SK-N-SH treated with all-trans-retinoic acid at 6 μM for 48 hours (cell line): ENCODE measurements around the gene WDFY2.

Experiments
- ARNTL ChIP-seq: fragments of 450-650 bp; formaldehyde crosslinking; IDR thresholded peaks from 2 replicates; pipeline ENCODE4 v1.5.0; 2020; ENCODE audit warnings: low read depth, mild to moderate bottlenecking, moderate library complexity, borderline replicate concordance
- CREB5 ChIP-seq: fragments of 250-450 bp; sonication (Bioruptor Pico); IDR thresholded peaks from 2 replicates; pipeline ENCODE4 v1.5.1; 2020; ENCODE audit warnings: low read depth, mild to moderate bottlenecking, moderate library complexity
- ESRRG ChIP-seq: fragments of 250-450 bp; sonication (Bioruptor Pico); IDR thresholded peaks from 2 replicates; pipeline ENCODE4 v1.6.1; 2021; ENCODE audit warnings: mild to moderate bottlenecking
- ISL1 ChIP-seq: fragments of 250-450 bp; sonication (Bioruptor Pico); IDR thresholded peaks from 2 replicates; pipeline ENCODE4 v2.1.2; 2022; ENCODE audit warnings: mild to moderate bottlenecking, moderate library complexity
- OSR1 ChIP-seq: fragments of 250-450 bp; sonication (Bioruptor Pico); IDR thresholded peaks from 2 replicates; pipeline ENCODE4 v1.8.0; 2022; ENCODE audit warnings: moderate library complexity, mild to moderate bottlenecking, inconsistent platforms
- PATZ1 ChIP-seq: fragments of 250-450 bp; sonication (Bioruptor Pico); IDR thresholded peaks from 2 replicates; pipeline ENCODE4 v1.8.0; 2020; ENCODE audit warnings: mild to moderate bottlenecking, moderate library complexity, borderline replicate concordance
- POU6F1 ChIP-seq: fragments of 250-450 bp; sonication (Bioruptor Pico); IDR thresholded peaks from 2 replicates; pipeline ENCODE4 v1.8.0; 2021; ENCODE audit warnings: low read depth, mild to moderate bottlenecking, moderate library complexity, borderline replicate concordance
- SNAI2 ChIP-seq: fragments of 250-450 bp; sonication (Bioruptor Pico); IDR thresholded peaks from 2 replicates; pipeline ENCODE4 v1.5.0; 2020; ENCODE audit warnings: mild to moderate bottlenecking, moderate library complexity
- ZFP3 ChIP-seq: fragments of 250-450 bp; sonication (Bioruptor Pico); IDR thresholded peaks from 2 replicates; pipeline ENCODE4 v1.5.0; 2020; ENCODE audit warnings: mild to moderate bottlenecking, moderate library complexity
- ZNF565 ChIP-seq: fragments of 450-650 bp; formaldehyde crosslinking; conservative IDR thresholded peaks from 2 replicates; pipeline ENCODE4 v1.5.0; 2020; ENCODE audit warnings: low read depth, mild to moderate bottlenecking, moderate library complexity

GRCh38 chr13:51559946-51560735 lies 24.1 kb upstream of the WDFY2 start:
- no peak for TF ChIP-seq PATZ1 (CRISPR knock-in tag)
- TF ChIP-seq POU6F1 (CRISPR knock-in tag): no peak
- no peak for TF ChIP-seq ARNTL (CRISPR knock-in tag)
- TF ChIP-seq ZFP3 (CRISPR knock-in tag): no peak
- no peak for TF ChIP-seq SNAI2 (CRISPR knock-in tag)
- TF ChIP-seq CREB5 (CRISPR knock-in tag): no peak
- no peak for TF ChIP-seq OSR1 (CRISPR knock-in tag)
- TF ChIP-seq ISL1 (CRISPR knock-in tag): no peak
- TF ChIP-seq ESRRG (CRISPR knock-in tag): no peak
- TF ChIP-seq ZNF565 (CRISPR knock-in tag): no peak
